DMS53 treated with DMSO at 0.1 percent for 48 hours (cell line): ENCODE measurements around the gene TSPAN15.
"Not testable (repeated sequence)": the region's sequence is repeated elsewhere in the genome, so short reads cannot be mapped to it uniquely, and the experiment has no call there.

Experiments used
- DNase-seq: peaks from one replicate; lab custom pipeline; 2025; ENCODE audit not compliant: unreplicated experiment; lab: John Stamatoyannopoulos, UW

The TSPAN15 gene

GRCh38 chr10:69483963-69484362 is 32.7 kb downstream of the TSPAN15 start:
- DNase-seq = no peak

GRCh38 chr10:69484736-69485135 is 33.5 kb downstream of the TSPAN15 start:
- DNase-seq = no peak

- DNase-seq = no peak
These were observed 35.9 kb downstream of the TSPAN15 start for GRCh38 chr10:69486922-69487730.

GRCh38 chr10:69488149-69488844 is 37.0 kb downstream of the TSPAN15 start:
- DNase-seq = not testable (repeated sequence)

GRCh38 chr10:69488856-69489255 is 37.6 kb downstream of the TSPAN15 start:
- not testable (repeated sequence) for DNase-seq

DNA sequence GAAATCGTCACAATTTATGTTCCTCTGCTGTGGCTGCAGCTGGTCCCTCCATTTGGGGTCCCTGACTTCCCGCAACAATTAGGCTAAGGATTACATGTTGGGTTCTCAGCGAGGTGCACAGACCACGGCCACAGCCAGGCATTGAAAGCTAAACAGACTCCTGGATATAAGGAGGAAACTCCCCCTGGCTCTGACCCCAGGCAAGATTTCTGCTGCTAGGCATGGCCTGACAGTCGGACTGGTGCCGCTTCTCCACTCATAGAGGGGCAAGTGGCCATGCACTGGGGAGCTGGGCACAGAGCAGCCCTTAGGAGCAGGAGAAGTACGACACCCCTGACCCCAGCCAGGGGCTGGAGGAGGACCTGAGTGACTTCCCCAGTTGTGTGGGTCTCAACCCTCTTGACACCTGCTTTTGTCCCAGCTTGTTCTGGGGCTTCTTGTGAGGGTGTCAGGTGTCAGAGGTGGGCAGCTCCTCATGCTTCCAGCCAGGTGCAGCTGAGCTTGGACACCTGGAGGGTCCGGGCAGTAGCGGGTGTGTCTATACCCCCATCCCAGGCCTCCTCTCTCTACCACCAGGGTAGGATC is 38.3 kb downstream of the TSPAN15 start:
- DNase-seq = no peak

DNA sequence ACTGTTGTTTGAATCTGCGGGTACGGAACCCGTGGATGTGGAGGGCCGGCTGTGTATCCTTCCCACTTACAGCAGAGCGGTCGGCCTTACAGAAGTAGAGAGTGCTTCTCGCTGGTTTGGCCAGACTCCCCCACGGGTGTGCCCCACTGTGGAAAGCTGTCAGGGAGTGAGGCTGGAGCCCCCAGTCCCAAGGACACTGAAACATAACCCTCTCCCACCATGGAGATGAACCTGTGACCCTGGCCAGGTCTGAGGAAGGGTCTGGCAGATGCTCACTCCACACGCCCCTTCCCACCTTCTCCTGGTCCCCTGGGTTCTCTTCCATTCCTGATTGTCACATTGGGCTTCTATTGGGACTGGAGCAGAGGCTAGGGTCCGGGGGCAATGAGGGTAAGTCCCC is 39.6 kb downstream of the TSPAN15 start:
- no peak for DNase-seq

GRCh38 chr10:69491611-69492010 is 40.3 kb downstream of the TSPAN15 start:
- DNase-seq = no peak

- no peak for DNase-seq
These were observed 41.0 kb downstream of the TSPAN15 start for GRCh38 chr10:69492091-69492745.

- DNase-seq = no peak
These were observed 41.6 kb downstream of the TSPAN15 start for GRCh38 chr10:69492746-69493462.

GRCh38 chr10:69494626-69495558 is 43.6 kb downstream of the TSPAN15 start:
- no peak for DNase-seq

DNA sequence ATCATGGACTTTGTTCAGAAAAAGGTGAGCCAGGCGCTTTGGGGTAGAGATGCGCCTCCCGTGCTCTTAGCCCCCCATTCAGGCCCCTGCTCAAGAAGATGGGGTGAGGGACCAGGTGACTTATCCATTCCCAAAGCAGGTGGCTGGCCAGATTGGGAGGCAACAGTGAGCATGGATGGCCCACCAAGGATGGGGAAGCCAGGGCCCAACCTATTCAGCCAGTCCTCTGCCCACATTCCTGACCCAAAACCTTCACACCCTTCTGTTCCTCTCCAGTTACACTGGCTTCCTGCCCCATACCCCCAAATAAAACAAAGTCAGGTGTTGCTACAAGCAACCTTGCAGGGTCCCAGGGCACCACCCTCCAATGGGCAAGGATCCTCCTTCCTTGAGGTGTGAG is 44.4 kb downstream of the TSPAN15 start:
- DNase-seq = no peak

DNA sequence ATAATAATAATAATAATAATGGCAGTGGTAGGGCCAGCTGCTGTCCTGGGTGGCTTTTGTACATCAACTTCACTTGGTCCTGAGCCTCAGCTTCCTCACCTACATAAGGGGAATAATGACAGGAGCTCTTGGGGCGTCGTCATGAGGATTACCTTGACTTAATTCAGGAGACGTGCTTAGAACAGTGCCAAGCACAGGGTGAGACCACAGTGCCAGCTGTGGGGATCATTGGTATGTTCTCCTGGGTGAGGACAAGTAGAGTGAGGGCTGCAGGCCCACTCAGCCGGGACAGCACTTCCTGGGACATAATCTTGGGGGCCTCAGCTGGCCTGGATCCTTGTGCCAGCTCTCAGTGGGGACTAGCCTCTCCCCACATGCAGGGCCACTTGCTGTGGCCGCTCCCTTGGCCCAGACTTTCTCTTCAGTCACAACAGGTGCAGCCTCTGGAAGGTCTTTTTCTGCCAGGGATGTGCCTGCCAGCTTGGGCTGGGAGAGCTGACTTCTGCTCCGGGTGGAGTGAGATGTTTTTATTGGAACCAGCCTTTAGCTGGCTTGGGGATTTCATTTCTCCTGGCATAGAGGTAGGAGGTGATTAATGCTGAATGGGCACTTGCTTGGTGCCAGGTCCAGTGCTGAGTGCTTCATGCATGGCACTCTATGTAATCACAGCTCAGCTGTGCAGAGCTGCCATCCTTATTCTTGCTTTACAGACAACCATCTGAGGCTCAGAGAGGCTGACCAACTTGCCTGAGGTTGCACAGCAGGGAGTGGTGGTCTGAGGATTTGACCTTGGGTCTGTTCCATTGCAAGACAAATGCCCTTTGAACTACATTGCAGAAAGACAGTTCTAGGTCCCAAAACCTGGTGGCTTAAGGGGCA is 45.3 kb downstream of the TSPAN15 start:
- DNase-seq = no peak

GRCh38 chr10:69497231-69497561 is 45.9 kb downstream of the TSPAN15 start:
- DNase-seq = no peak

- DNase-seq = no peak
These were observed 46.5 kb downstream of the TSPAN15 start for GRCh38 chr10:69497611-69498390.

- no peak for DNase-seq
These were observed 47.6 kb downstream of the TSPAN15 start for GRCh38 chr10:69498711-69499471.
